Left lung (tissue), 10 donors: Measurements from ENCODE around the gene PPFIA1. TPM values are rescaled to one million over a fixed set of nuclear protein-coding genes. Genes with fewer than 3 reads are reported as not detected.
"Not testable (repeated sequence)": the region's sequence is repeated elsewhere in the genome, so short reads cannot be mapped to it uniquely, and the experiment has no call there.

ENCODE experiments used
- ATAC-seq: fragments of 200-7000 bp; cut with Tn5 transposase; one replicate; pipeline ENCODE4 v1.9.1; 2020; ENCODE audit warnings: moderate library complexity
- DNase-seq, 4 donors: peaks; one replicate each; pipeline ENCODE4 v3.0.0-alpha.2; 2013 to 2020
- H3K27ac ChIP-seq, 2 donors: fragments of 200-600 bp; sonication (generic) in 1 of 2; one replicate each; pipeline versions ENCODE4 v1.5.0 to v1.8.0; 2020 to 2021
- H3K27me3 ChIP-seq, 2 donors: fragments of 200-600 bp; sonication (generic) in 1 of 2; one replicate each; pipeline versions ENCODE4 v1.5.0 to v1.8.0; 2020 to 2021
- H3K36me3 ChIP-seq, 2 donors: fragments of 200-600 bp; sonication (generic) in 1 of 2; one replicate each; pipeline versions ENCODE4 v1.5.0 to v1.8.0; 2020 to 2021
- H3K4me1 ChIP-seq, 2 donors: fragments of 200-600 bp; one replicate each; pipeline ENCODE4 v1.8.0; 2021
- H3K4me3 ChIP-seq, 2 donors: fragments of 200-600 bp; sonication (generic) in 1 of 2; one replicate each; pipeline versions ENCODE4 v1.5.0 to v1.8.0; 2020 to 2021; ENCODE audit warnings: mild to moderate bottlenecking in 1 of 2
- H3K9me3 ChIP-seq, 2 donors: fragments of 200-600 bp; sonication (generic) in 1 of 2; one replicate each; pipeline versions ENCODE4 v1.5.0 to v1.8.0; 2020 to 2021
- intact Hi-C, 2 donors: fragments of 100-400 bp; cut with DNase I; formaldehyde crosslinking; loops; one replicate each; pipeline versions ENCODE4 v1.11.2 to v1.14.2; 2022
- polyA plus RNA-seq, 6 donors: library from polyadenylated mRNA; unstranded; fragments of 120-200 nt; gene quantifications; one replicate each; pipeline ENCODE4 v1.2.1, GENCODE V29; 2013; ENCODE audit not compliant: insufficient read length in 6 of 6
- total RNA-seq, 2 donors: library from RNA; stranded (reverse); fragmentation: NEBNext Ultra II Directional; extraction: Animal tissue kit (Norgen Biotek cat#: 25700); gene quantifications; one replicate each; pipeline ENCODE4 v1.2.1, GENCODE V29; 2021
- TF ChIP-seq, protein P1 (sequence below), 2 donors: fragments of 200-600 bp; sonication (generic) in 1 of 2; IDR thresholded peaks; one replicate each; pipeline versions ENCODE4 v1.5.0 to v1.8.0; 2021; ENCODE audit warnings: antibody characterized with exemption in 2 of 2
- donor health status: DM: no; HTN: yes; CAD: no.
- donor health status: DM: no; HTN: no; CAD: no.

The PPFIA1 gene
- total and polyA plus RNA-seq, 8 donors = 45.9 to 66.0 (median 51.3) TPM

DNA sequence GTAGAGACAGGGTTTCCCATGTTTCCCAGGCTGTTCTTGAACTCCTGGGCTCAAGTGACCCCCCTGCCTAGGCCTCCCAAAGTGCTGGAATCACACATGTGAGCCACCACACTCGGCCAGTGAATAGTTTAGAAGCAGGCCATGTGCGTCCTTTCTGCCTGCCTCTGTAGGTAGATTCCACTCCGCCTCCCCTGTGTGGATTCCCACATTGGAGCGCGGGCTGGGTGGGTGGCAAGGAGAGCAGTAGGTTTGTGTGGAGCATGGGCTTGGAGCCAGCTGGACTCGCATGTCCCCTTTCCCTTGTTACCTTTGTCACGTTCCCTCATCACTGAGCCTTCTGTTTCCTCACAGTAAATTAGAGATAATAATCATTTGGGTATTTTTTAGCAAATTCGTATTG is 21.7 kb downstream of the PPFIA1 start:
- H3K27me3 ChIP-seq = no peaks in the 10 kb centered on the region
- intact Hi-C loops = no loop called here
- H3K4me3 ChIP-seq = no peak overlapping the region
- H3K27ac ChIP-seq = no peak overlapping the region
- ATAC-seq = no peak
- DNase-seq = no peak
- H3K9me3 ChIP-seq = no peaks in the 10 kb centered on the region
- TF ChIP-seq, protein P1, sequence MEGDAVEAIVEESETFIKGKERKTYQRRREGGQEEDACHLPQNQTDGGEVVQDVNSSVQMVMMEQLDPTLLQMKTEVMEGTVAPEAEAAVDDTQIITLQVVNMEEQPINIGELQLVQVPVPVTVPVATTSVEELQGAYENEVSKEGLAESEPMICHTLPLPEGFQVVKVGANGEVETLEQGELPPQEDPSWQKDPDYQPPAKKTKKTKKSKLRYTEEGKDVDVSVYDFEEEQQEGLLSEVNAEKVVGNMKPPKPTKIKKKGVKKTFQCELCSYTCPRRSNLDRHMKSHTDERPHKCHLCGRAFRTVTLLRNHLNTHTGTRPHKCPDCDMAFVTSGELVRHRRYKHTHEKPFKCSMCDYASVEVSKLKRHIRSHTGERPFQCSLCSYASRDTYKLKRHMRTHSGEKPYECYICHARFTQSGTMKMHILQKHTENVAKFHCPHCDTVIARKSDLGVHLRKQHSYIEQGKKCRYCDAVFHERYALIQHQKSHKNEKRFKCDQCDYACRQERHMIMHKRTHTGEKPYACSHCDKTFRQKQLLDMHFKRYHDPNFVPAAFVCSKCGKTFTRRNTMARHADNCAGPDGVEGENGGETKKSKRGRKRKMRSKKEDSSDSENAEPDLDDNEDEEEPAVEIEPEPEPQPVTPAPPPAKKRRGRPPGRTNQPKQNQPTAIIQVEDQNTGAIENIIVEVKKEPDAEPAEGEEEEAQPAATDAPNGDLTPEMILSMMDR (IDR thresholded peaks at IDR 0.05) = no peak
- peaks cover 0 to 49% of the 10 kb centered on the region in 2 donors for H3K36me3 ChIP-seq
- peaks cover 0 to 9% of the 10 kb centered on the region in 2 donors for H3K4me1 ChIP-seq

DNA sequence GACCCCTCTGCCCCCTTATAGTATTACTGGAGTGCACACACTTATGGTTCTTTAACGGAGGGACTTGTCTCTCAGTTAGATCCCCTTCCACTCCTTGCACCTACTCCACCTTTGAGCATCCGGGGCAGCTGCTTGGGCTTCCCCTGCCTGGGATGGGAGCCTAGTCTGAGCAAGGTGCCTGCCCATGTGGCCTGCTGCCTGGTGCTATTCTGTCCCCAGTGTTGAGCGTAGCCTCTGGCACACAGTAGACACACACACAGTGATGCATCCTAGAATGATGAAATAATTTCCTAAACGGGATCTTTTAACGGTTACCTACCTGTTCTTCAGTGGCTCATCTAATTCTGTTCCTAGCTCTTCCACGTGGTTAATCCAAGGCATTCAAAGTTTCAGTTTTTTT is 22.4 kb downstream of the PPFIA1 start:
- intact Hi-C loops = no loop called here
- H3K9me3 ChIP-seq = no peaks in the 10 kb centered on the region
- TF ChIP-seq, protein P1 (IDR thresholded peaks at IDR 0.05) = no peak
- H3K4me1 ChIP-seq = peaks cover 0 to 9% of the 10 kb centered on the region in 2 donors
- peaks cover 0 to 50% of the 10 kb centered on the region in 2 donors for H3K36me3 ChIP-seq
- no peak overlapping the region for H3K4me3 ChIP-seq
- no peaks in the 10 kb centered on the region for H3K27me3 ChIP-seq
- ATAC-seq = no peak
- DNase-seq = no peak
- H3K27ac ChIP-seq = no peak overlapping the region

DNA sequence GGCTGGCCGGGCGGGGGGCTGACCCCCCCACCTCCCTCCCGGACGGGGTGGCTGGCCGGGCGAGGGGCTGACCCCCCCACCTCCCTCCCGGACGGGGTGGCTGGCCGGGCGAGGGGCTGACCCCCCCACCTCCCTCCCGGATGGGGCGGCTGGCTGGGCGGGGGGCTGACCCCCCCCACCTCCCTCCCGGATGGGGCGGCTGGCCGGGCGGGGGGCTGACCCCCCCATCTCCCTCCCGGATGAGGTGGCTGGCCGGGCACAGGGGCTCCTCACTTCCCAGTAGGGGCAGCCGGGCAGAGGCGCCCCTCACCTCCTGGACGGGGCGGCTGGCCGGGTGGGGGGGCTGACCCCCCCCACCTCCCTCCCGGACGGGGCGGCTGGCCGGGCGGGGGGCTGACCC is 24.7 kb downstream of the PPFIA1 start:
- H3K27ac ChIP-seq, DNase-seq, H3K27me3 ChIP-seq, H3K9me3 ChIP-seq, H3K4me1 ChIP-seq, ATAC-seq, H3K4me3 ChIP-seq, intact Hi-C loops: not testable (repeated sequence)
- peaks cover 0 to 59% of the 10 kb centered on the region in 2 donors for H3K36me3 ChIP-seq

DNA sequence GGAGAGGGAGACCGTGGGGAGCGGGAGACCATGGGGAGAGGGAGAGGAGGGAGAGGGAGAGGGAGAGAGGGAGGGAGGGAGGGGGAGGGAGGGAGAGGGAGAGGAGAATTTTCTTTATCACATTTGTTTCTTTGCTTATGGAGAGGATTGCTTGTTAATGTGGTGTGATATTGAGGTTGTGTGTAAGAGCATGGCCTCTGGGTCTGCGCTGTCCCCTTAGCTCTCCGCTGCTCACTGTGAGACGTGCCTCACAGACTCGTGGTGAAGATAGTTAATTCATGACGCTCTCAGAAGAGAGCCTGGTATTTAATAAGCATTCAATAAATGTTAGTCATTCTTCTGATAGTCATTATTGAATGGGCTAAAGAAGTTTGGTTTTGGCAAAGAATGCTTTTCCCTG is 26.2 kb downstream of the PPFIA1 start:
- H3K36me3 ChIP-seq = peaks cover 0 to 59% of the 10 kb centered on the region in 2 donors
- TF ChIP-seq, protein P1 (IDR thresholded peaks at IDR 0.05) = no peak

DNA sequence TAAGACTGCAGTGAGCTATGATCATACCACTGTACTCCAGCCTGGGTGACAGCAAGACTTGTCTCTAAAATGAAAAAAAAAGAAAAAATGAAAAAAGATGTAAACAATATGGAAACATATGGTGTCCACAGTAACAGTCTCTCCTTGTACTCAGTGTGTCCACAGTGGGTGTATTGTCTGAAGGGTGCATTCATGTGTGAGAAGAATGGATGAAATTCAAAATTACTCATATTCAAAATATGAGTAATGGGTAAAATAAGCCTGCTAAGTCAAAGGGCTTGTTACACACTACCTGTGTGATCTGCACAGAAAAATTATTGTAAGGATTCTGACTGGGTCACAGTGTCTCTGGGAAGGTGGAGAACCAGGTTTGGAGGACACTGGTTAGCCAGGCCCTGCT is 26.9 kb downstream of the PPFIA1 start:
- no peak overlapping the region for H3K27ac ChIP-seq
- intact Hi-C loops = no loop called here
- H3K27me3 ChIP-seq = no peaks in the 10 kb centered on the region
- DNase-seq = no peak
- ATAC-seq = no peak
- H3K9me3 ChIP-seq = no peaks in the 10 kb centered on the region
- TF ChIP-seq, protein P1 (IDR thresholded peaks at IDR 0.05) = no peak
- H3K36me3 ChIP-seq = peaks cover 0 to 55% of the 10 kb centered on the region in 2 donors
- no peak overlapping the region for H3K4me3 ChIP-seq
- H3K4me1 ChIP-seq = no peaks in the 10 kb centered on the region

More for the DNA sequence above, 26.2 kb downstream of the PPFIA1 start:
- Histone ChIP-seq H3K4me3 (no peak overlapping the region), H3K9me3 (no peaks in the 10 kb centered on the region), H3K27me3 (no peaks in the 10 kb centered on the region), H3K4me1 (no peaks in the 10 kb centered on the region), H3K27ac (no peak overlapping the region)
- intact Hi-C loops = no loop called here
- DNase-seq (no peak), ATAC-seq (no peak)

DNA sequence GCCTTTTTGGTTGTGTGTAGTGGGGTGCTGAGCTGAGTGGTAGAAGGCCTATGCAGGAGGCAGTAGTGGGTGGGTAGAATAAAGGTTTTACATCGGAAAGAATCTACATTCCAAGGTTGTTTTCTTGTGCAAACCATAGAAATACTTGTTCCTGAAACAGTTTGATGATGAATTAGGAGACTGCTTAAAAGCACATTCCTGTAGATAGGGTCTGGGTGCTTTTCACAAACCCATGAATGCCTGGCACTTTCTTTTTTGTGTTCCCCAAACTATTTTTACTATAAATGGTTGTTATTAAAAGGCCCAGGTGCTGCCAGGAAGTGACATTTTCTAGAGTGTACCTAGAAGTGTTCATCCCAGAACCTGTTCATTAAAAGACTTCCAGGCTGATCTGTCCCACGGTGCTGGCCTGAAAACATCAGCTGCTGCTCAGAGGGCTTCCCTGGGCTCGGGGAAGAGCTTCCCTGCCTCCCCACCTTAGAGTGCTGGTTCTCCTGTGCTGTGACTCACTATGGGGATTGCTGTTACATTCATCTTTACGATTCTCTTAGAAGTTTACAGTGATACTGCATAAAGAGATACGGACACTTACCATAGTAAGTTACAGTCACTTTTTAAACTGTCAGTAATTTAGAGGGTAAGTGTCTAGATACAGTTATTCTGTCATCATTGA is 27.9 kb downstream of the PPFIA1 start:
- intact Hi-C loops = no loop called here
- TF ChIP-seq, protein P1 (IDR thresholded peaks at IDR 0.05) = no peak
- Histone ChIP-seq H3K36me3 (peaks cover 0 to 55% of the 10 kb centered on the region in 2 donors), H3K9me3 (no peaks in the 10 kb centered on the region), H3K27ac (no peak overlapping the region), H3K4me3 (no peak overlapping the region), H3K27me3 (no peaks in the 10 kb centered on the region), H3K4me1 (peaks cover 0 to 2% of the 10 kb centered on the region in 2 donors)
- no peak for DNase-seq
- no peak for ATAC-seq
